ENCODE measurements around the gene IL12B.

Gene IL12B

DNA sequence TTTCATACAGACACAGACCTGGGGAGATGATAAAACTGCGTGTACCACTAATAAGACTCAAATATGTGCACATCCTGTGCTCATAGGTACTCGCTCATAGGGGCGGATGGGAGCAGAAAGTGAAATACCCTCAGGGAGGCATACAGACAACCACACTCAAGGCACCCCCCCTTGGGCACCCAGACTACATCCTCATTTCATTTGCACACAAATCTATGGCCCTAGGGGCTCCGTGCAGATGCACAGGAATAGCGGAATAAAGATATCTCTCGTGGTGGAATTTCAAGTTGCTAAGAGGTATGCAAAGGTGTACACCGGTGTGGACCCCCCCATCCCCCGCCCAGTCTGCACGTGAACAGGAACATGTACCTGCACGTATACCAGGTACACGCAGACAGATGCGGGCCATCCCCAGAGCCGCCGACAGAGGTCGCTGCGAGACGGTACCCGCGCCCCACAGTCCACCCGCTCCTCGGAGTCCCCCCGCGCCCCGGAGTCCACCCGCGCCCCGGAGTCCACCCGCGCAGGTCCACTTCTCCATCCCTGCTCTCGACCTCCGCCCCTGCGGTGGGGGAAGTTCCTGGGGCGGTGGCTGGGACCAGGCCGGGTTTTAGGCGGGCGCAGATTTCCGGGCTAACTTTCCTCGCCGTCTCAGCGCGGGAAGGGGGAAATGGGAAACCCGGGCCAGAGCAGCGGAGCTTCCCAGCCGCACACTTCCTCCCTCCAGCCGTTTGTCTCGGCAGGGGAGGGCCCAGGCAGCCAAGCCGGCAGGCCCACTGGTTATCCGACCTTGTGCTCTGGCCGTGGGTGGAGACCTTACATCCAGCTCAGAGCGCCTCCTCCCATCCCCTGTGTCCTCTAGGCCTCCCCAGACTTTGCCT lies 1.0 kb upstream of the IL12B start:
- H3K4me3 ChIP-seq (ENCODE audit: low read length) = no peak overlapping the region
- H3K36me3 ChIP-seq (ENCODE audit: control insufficient read depth, insufficient read depth, low read length) = no peaks in the 10 kb centered on the region
- no peak overlapping the region for H3K9ac ChIP-seq (ENCODE audit: low read length)
- H3K9me3 ChIP-seq (ENCODE audit: control insufficient read depth, low read length) = no peaks in the 10 kb centered on the region
- peaks cover 8% of the 10 kb centered on the region for H3K27me3 ChIP-seq (ENCODE audit: control insufficient read depth, insufficient read depth, low read length)
- H3K4me1 ChIP-seq (ENCODE audit: control insufficient read depth, insufficient read depth, low read length) = peaks cover 4% of the 10 kb centered on the region

DNA sequence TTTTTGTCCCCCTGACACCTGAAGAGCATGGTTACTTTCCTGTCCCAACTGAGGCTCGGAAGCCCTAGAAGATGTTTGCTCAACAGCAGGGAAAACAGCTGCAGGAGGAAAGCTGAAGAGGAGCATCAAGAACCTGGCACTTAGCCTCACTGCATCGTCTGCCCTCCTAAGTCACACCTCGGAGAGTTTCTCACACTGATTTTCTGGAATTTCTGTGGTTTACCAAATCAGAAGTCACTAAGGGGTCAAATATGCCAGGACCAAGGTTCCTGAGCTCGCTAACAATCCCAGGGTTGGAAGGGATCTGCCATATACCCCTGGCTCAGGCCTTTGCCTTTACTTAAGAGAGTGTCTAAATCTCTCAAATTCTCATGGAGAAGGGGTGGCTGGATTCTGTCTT lies 5.3 kb downstream of the IL12B start:
- H3K4me3 ChIP-seq (ENCODE audit: low read length) = no peak overlapping the region
- H3K9me3 ChIP-seq (ENCODE audit: control insufficient read depth, low read length) = no peaks in the 10 kb centered on the region
- no peak overlapping the region for H3K9ac ChIP-seq (ENCODE audit: low read length)
- H3K36me3 ChIP-seq (ENCODE audit: control insufficient read depth, insufficient read depth, low read length) = no peaks in the 10 kb centered on the region
- no peaks in the 10 kb centered on the region for H3K4me1 ChIP-seq (ENCODE audit: control insufficient read depth, insufficient read depth, low read length)
- no peaks in the 10 kb centered on the region for H3K27me3 ChIP-seq (ENCODE audit: control insufficient read depth, insufficient read depth, low read length)

DNA sequence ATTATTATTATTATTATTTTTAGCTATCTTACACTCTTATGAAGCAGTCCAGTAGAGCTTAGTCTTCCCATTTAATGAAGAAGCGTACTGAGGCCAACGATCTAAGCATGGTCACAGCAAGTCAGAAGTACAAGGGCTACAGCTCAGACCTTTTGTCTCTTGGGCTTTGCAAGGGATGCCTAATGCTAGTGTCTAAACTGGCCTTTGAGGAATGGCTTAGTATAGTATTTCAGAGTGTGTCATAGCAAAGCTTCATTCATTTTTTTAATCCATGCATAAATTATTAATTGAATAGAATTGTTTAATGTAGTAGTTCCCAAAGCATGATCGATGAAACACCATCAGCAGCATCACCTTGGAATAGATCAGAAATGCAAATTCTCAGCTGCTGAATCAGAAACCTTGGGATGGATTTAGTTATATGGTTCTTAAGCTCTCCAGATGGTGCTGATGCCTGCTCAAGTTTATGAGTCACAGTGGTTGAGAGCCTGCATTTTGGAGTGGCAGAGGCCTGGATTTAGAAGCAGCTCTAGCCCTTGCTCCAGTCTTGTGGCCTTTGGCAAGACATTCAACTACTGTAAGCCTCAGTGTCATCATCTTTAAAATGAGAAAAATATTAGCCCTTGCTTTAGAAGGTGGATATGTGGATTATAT lies 6.1 kb downstream of the IL12B start:
- H3K9me3 ChIP-seq (ENCODE audit: control insufficient read depth, low read length) = no peaks in the 10 kb centered on the region
- no peak overlapping the region for H3K9ac ChIP-seq (ENCODE audit: low read length)
- H3K36me3 ChIP-seq (ENCODE audit: control insufficient read depth, insufficient read depth, low read length) = no peaks in the 10 kb centered on the region
- H3K4me1 ChIP-seq (ENCODE audit: control insufficient read depth, insufficient read depth, low read length) = no peaks in the 10 kb centered on the region
- no peak overlapping the region for H3K4me3 ChIP-seq (ENCODE audit: low read length)
- H3K27me3 ChIP-seq (ENCODE audit: control insufficient read depth, insufficient read depth, low read length) = no peaks in the 10 kb centered on the region

DNA sequence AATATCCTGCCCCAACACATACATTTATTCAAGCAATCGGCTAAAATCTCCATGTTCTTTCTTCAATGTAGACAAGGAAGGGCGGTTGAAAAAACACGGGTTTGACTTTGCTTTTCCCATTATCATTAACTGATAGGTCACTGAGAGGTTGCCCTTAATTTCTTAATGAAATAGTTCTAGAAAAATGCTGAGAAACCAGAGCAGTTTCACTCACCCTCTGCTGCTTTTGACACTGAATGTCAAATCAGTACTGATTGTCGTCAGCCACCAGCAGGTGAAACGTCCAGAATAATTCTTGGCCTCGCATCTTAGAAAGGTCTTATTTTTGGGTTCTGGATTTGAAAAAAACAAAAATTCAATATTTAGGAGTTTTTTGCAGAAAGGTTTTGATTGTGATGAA lies 8.1 kb downstream of the IL12B start:
- H3K9ac ChIP-seq (ENCODE audit: low read length) = no peak overlapping the region
- no peaks in the 10 kb centered on the region for H3K36me3 ChIP-seq (ENCODE audit: control insufficient read depth, insufficient read depth, low read length)
- no peaks in the 10 kb centered on the region for H3K27me3 ChIP-seq (ENCODE audit: control insufficient read depth, insufficient read depth, low read length)
- H3K9me3 ChIP-seq (ENCODE audit: control insufficient read depth, low read length) = no peaks in the 10 kb centered on the region
- no peak overlapping the region for H3K4me3 ChIP-seq (ENCODE audit: low read length)
- no peaks in the 10 kb centered on the region for H3K4me1 ChIP-seq (ENCODE audit: control insufficient read depth, insufficient read depth, low read length)

DNA sequence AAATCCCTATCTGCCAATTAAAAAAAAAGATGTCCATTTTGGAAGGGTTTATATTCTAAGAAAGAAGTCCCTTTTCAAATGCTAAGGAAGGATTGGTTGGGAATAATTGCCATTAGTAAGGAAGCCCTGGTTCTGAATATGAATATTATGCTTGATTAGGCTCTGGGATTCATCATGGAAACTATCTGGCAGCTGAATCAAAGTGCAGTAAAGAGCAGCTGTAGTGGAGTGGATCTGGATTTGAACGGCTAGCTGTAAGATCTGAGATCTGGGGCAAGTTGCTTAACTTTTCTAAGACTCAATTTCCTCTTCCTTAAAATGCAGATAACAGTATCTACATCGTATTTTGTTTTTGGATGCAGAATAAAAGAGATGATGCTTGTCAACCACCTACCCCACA lies 10.5 kb downstream of the IL12B start:
- Histone ChIP-seq H3K9ac (ENCODE audit: low read length) (no peak overlapping the region), H3K4me1 (ENCODE audit: control insufficient read depth, insufficient read depth, low read length) (no peaks in the 10 kb centered on the region), H3K9me3 (ENCODE audit: control insufficient read depth, low read length) (no peaks in the 10 kb centered on the region), H3K4me3 (ENCODE audit: low read length) (no peak overlapping the region), H3K27me3 (ENCODE audit: control insufficient read depth, insufficient read depth, low read length) (no peaks in the 10 kb centered on the region), H3K36me3 (ENCODE audit: control insufficient read depth, insufficient read depth, low read length) (no peaks in the 10 kb centered on the region)

DNA sequence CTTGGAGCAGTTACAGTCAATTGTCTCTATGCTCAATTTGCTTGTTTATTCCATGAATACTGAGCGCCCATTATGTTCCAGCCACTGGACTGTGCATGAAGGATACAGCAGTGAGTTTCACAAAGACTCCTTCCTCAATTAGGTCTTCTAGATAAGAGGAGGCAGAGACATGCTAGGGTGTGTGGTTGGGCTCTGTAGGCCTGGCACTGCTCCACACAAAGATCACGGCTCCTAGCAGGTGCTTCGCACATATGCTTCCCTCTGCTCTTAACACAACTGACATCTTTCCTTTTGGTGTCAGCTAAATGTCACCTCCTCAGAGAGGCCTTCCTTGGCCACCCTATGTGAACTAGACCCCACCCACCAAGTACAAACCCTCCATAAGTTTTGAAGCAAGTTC lies 10.9 kb downstream of the IL12B start:
- Histone ChIP-seq H3K36me3 (ENCODE audit: control insufficient read depth, insufficient read depth, low read length) (no peaks in the 10 kb centered on the region), H3K9me3 (ENCODE audit: control insufficient read depth, low read length) (no peaks in the 10 kb centered on the region), H3K9ac (ENCODE audit: low read length) (no peak overlapping the region), H3K4me1 (ENCODE audit: control insufficient read depth, insufficient read depth, low read length) (no peaks in the 10 kb centered on the region), H3K27me3 (ENCODE audit: control insufficient read depth, insufficient read depth, low read length) (no peaks in the 10 kb centered on the region), H3K4me3 (ENCODE audit: low read length) (no peak overlapping the region)

DNA sequence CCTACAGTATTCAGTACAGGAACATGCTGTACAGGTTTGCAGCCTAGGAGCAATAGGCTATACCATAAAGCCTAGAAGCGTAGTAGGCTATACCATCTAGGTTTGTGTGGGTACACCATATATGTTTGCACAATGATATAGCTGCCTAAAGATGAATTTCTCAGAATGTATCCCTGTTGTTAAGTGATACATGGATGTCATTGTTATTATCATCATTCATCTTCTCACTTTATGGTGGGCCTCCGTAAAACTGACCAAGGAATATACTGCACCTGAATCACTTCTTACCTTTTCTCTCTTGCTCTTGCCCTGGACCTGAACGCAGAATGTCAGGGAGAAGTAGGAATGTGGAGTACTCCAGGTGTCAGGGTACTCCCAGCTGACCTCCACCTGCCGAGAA lies 11.8 kb downstream of the IL12B start:
- Histone ChIP-seq H3K4me3 (ENCODE audit: low read length) (no peak overlapping the region), H3K9me3 (ENCODE audit: control insufficient read depth, low read length) (no peaks in the 10 kb centered on the region), H3K36me3 (ENCODE audit: control insufficient read depth, insufficient read depth, low read length) (no peaks in the 10 kb centered on the region), H3K27me3 (ENCODE audit: control insufficient read depth, insufficient read depth, low read length) (no peaks in the 10 kb centered on the region), H3K4me1 (ENCODE audit: control insufficient read depth, insufficient read depth, low read length) (no peaks in the 10 kb centered on the region), H3K9ac (ENCODE audit: low read length) (no peak overlapping the region)

DNA sequence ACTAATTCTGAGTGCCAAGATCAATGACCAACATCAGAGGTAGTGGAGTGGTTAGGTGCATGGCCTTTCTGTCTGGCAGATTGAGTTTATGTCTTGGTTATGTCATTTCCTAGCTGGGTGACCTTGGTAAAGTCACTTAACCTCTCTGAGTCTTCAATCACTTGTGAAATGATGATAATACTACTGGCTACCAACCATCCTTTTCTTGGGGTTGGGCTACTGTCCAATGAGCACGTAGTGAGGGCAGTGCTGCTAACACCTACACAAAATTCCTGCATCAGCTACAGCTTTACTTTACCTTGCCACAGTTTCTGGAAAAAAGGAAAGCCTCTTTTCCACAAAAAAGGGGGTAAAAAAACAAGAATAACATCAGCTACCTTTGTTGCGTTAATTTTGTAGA lies 12.4 kb downstream of the IL12B start:
- H3K9ac ChIP-seq (ENCODE audit: low read length) = no peak overlapping the region
- H3K4me3 ChIP-seq (ENCODE audit: low read length) = no peak overlapping the region
- no peaks in the 10 kb centered on the region for H3K36me3 ChIP-seq (ENCODE audit: control insufficient read depth, insufficient read depth, low read length)
- no peaks in the 10 kb centered on the region for H3K4me1 ChIP-seq (ENCODE audit: control insufficient read depth, insufficient read depth, low read length)
- H3K27me3 ChIP-seq (ENCODE audit: control insufficient read depth, insufficient read depth, low read length) = no peaks in the 10 kb centered on the region
- no peaks in the 10 kb centered on the region for H3K9me3 ChIP-seq (ENCODE audit: control insufficient read depth, low read length)

DNA sequence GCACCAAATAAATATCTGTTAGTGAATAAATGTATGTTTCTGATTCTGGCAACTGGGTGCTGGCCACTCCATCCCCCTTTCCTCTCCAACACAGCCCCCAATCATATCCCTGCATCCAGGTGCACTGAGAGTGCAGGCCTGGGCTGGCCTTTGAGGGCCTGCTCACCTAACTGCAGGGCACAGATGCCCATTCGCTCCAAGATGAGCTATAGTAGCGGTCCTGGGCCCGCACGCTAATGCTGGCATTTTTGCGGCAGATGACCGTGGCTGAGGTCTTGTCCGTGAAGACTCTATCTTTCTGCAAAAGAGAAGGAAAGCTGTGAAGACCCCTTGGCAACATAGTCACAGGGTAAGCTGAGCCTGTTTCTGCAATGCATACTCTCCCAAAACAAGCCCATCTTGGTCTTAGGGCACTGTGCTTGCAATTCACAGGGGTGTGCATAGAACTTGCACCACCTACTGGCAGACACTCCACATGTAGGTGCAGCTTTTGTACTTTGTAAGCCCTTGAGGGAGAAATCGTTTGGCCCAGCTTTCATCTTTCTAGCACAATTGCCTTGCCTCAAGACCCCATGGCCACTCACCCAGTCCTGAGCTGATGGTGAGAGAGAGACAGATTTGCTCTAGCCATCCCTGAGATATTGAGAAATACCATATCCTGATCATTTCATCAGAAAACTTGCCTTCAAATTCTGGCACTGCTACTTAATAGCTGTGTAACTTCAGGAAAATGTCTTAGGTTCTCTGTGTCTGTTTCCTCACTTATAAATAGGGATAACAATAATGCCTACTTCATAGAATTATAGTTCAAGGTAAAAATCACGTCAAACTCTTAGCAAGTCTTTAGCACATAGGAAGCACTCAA lies 13.5 kb downstream of the IL12B start:
- peaks cover 3% of the 10 kb centered on the region for H3K27me3 ChIP-seq (ENCODE audit: control insufficient read depth, insufficient read depth, low read length)
- H3K4me3 ChIP-seq (ENCODE audit: low read length) = no peak overlapping the region
- H3K4me1 ChIP-seq (ENCODE audit: control insufficient read depth, insufficient read depth, low read length) = no peaks in the 10 kb centered on the region
- H3K9ac ChIP-seq (ENCODE audit: low read length) = no peak overlapping the region
- H3K9me3 ChIP-seq (ENCODE audit: control insufficient read depth, low read length) = no peaks in the 10 kb centered on the region
- H3K36me3 ChIP-seq (ENCODE audit: control insufficient read depth, insufficient read depth, low read length) = no peaks in the 10 kb centered on the region

DNA sequence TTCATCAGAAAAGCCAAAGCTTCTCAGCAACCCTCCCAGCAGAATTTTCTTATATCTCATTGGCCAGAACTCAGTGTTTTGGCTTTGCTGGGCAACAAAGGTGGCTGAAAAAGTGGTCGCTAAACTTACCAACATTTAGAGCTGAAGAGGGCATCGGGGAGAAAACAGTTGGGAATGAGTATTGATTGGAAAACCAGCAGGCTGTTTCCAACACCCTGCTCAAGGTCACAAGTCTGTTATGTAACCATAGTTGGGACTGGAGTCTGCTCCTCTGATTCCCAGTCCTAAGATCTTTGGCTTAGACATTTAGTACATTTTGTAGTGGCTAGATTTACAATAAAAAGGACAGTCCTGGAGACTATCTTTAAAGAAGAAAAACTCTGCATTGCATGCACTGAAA lies 17.1 kb downstream of the IL12B start:
- no peaks in the 10 kb centered on the region for H3K9me3 ChIP-seq (ENCODE audit: control insufficient read depth, low read length)
- peaks cover 5% of the 10 kb centered on the region for H3K4me1 ChIP-seq (ENCODE audit: control insufficient read depth, insufficient read depth, low read length)
- no peak overlapping the region for H3K4me3 ChIP-seq (ENCODE audit: low read length)
- H3K27me3 ChIP-seq (ENCODE audit: control insufficient read depth, insufficient read depth, low read length) = peaks cover 17% of the 10 kb centered on the region
- no peaks in the 10 kb centered on the region for H3K36me3 ChIP-seq (ENCODE audit: control insufficient read depth, insufficient read depth, low read length)
- no peak overlapping the region for H3K9ac ChIP-seq (ENCODE audit: low read length)

DNA sequence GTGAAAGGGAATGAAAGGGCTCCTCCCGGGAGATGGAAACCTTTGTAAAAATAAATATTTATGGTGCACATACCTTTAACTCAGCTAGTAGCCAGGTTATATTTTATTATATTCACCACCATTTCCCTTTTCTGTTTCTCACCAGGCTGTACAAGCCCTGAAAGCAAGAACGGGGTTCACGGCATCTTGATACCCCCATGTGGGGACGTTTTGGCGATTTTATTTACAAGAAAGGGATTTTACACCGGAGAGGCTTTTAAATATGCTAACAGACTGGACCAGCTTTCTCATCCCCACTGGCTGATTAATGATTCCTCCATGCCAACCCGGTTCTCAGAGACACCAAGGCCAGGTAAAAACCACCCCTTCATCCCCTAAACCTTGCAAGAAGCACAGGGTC lies 19.2 kb downstream of the IL12B start:
- H3K4me3 ChIP-seq (ENCODE audit: low read length) = no peak overlapping the region
- H3K9me3 ChIP-seq (ENCODE audit: control insufficient read depth, low read length) = no peaks in the 10 kb centered on the region
- no peaks in the 10 kb centered on the region for H3K36me3 ChIP-seq (ENCODE audit: control insufficient read depth, insufficient read depth, low read length)
- H3K4me1 ChIP-seq (ENCODE audit: control insufficient read depth, insufficient read depth, low read length) = peaks cover 5% of the 10 kb centered on the region
- peak overlapping the region; percentile 51 for H3K9ac ChIP-seq (ENCODE audit: low read length)
- H3K27me3 ChIP-seq (ENCODE audit: control insufficient read depth, insufficient read depth, low read length) = peaks cover 17% of the 10 kb centered on the region

DNA sequence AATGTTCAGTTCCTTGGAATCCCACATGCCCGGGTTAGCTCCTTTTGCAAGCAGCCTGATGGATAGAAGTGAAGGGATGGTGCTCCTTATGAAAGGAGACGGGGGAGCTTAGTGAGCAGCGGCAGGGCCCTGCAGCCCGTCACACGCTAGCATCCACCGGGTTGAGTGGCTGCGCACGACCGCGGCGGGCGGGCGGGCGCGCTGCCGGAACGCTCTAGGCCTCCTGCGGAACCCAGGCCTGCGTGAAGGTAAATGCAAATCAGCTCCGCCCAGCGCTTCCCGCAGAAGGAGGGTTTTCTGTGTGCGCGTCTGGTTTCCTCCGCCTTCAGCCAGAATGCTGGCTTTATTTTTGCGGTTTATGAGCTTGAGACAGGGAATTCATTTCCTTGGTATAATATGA lies 19.8 kb downstream of the IL12B start:
- Histone ChIP-seq H3K9me3 (ENCODE audit: control insufficient read depth, low read length) (no peaks in the 10 kb centered on the region), H3K27me3 (ENCODE audit: control insufficient read depth, insufficient read depth, low read length) (peaks cover 17% of the 10 kb centered on the region), H3K36me3 (ENCODE audit: control insufficient read depth, insufficient read depth, low read length) (no peaks in the 10 kb centered on the region), H3K9ac (ENCODE audit: low read length) (peak overlapping the region; percentile 51), H3K4me1 (ENCODE audit: control insufficient read depth, insufficient read depth, low read length) (peaks cover 5% of the 10 kb centered on the region), H3K4me3 (ENCODE audit: low read length) (no peak overlapping the region)
